ENCODE measurements around the gene MTCL1. TPM values are rescaled to one million over a fixed set of nuclear protein-coding genes. Genes with fewer than 3 reads are reported as not detected.
"Not testable (repeated sequence)": the region's sequence is repeated elsewhere in the genome, so short reads cannot be mapped to it uniquely, and the experiment has no call there.

MTCL1 gene
- total RNA-seq, 1 experiment from 2014 or later: 22.7 TPM

DNA sequence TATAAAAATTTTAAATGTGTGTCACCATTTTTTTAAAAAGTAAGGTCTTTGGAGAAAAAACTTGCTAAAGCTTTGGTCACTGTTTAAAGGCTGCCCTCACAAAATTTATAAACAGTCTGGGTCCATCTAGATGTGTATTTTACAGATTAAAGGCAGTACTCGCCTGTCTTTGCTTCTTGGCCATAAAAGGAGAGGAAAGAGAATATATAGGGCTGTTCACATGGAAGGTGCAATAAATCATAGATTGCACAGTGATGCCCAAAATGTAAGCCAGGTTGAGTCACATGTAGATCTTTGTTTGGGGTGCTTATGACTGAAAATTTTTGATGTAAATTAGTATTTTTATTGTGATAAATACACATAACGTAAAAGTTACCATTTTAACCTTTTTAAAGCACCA lies 55.6 kb downstream of the MTCL1 start:
- H3K4me2 ChIP-seq (ENCODE audit: low read length): no peak overlapping the region
- H3K9me2 ChIP-seq (ENCODE audit: insufficient read depth): no peaks in the 10 kb centered on the region
- ATAC-seq (no peak), DNase-seq (ENCODE audit: low read depth, low spot score) (no peak)
- peaks cover 3 to 18% of the 10 kb centered on the region in 2 experiments; a peak in 3 of 4 replicates for H3K36me3 ChIP-seq (ENCODE audit: control insufficient read depth in 1 of 2, insufficient read depth in 2 of 2, low read length in 2 of 2)
- ChIA-PET CTCF (no interaction called here), POLR2A (no interaction called here), RAD21 (ENCODE audit: low non-redundant PET in 1 of 2, low total read pairs in 2 of 2, uncharacterized antibody in 2 of 2, unreplicated experiment in 2 of 2) (no interaction called here)
- no peak overlapping the region for H2AFZ ChIP-seq (ENCODE audit: low read depth, low read length, poor library complexity, severe bottlenecking)
- intact Hi-C loops (cut with micrococcal nuclease): no loop called here
- no peaks in the 10 kb centered on the region for H3K27me3 ChIP-seq (ENCODE audit: insufficient read depth, low read length)
- no peak overlapping the region for H3K4me3 ChIP-seq (replicated peaks in 1 of 2; ENCODE audit: low read depth in 1 of 2, low read length in 2 of 2)
- no peak overlapping the region for H3K9ac ChIP-seq (ENCODE audit: low read length)
- no peaks in the 10 kb centered on the region for H3K9me3 ChIP-seq (ENCODE audit: control insufficient read depth in 1 of 2, insufficient read depth in 1 of 2, low read depth in 1 of 2, low read length in 2 of 2)
- no peak for TF ChIP-seq SIN3A (IDR thresholded peaks at IDR 0.05; ENCODE audit: low read depth)
- H3K79me2 ChIP-seq (ENCODE audit: insufficient read depth, low read length): no peaks in the 10 kb centered on the region
- BruUV-seq (replicated peaks): no TSS peak
- H3K27ac ChIP-seq (ENCODE audit: low read depth, low read length): no peak overlapping the region
- no peaks in the 10 kb centered on the region for H4K20me1 ChIP-seq (ENCODE audit: insufficient read depth)
- H3K4me1 ChIP-seq (ENCODE audit: control insufficient read depth in 1 of 2, insufficient read depth in 2 of 2, low read length in 2 of 2): peaks cover 11 to 12% of the 10 kb centered on the region in 2 experiments; a peak in 3 of 4 replicates

- H3K4me2 ChIP-seq (ENCODE audit: low read length); H3K4me3 ChIP-seq (replicated peaks in 1 of 2; ENCODE audit: low read depth in 1 of 2, low read length in 2 of 2); BruUV-seq (replicated peaks); CTCF ChIA-PET; H4K20me1 ChIP-seq (ENCODE audit: insufficient read depth); DNase-seq (ENCODE audit: low read depth, low spot score); H3K9me3 ChIP-seq (ENCODE audit: control insufficient read depth in 1 of 2, insufficient read depth in 1 of 2, low read depth in 1 of 2, low read length in 2 of 2); POLR2A ChIA-PET; H3K27me3 ChIP-seq (ENCODE audit: insufficient read depth, low read length); H2AFZ ChIP-seq (ENCODE audit: low read depth, low read length, poor library complexity, severe bottlenecking); ATAC-seq; H3K9me2 ChIP-seq (ENCODE audit: insufficient read depth); H3K27ac ChIP-seq (ENCODE audit: low read depth, low read length); H3K9ac ChIP-seq (ENCODE audit: low read length); RAD21 ChIA-PET (ENCODE audit: low non-redundant PET in 1 of 2, low total read pairs in 2 of 2, uncharacterized antibody in 2 of 2, unreplicated experiment in 2 of 2); H3K79me2 ChIP-seq (ENCODE audit: insufficient read depth, low read length); intact Hi-C loops (cut with micrococcal nuclease): not testable (repeated sequence)
- Histone ChIP-seq H3K36me3 (ENCODE audit: control insufficient read depth in 1 of 2, insufficient read depth in 2 of 2, low read length in 2 of 2) (peaks cover 3 to 18% of the 10 kb centered on the region in 2 experiments; a peak in 3 of 4 replicates), H3K4me1 (ENCODE audit: control insufficient read depth in 1 of 2, insufficient read depth in 2 of 2, low read length in 2 of 2) (peaks cover 11 to 13% of the 10 kb centered on the region in 2 experiments; a peak in 3 of 4 replicates)
These were observed 56.2 kb downstream of the MTCL1 start for GRCh38 chr18:8761535-8761934.

DNA sequence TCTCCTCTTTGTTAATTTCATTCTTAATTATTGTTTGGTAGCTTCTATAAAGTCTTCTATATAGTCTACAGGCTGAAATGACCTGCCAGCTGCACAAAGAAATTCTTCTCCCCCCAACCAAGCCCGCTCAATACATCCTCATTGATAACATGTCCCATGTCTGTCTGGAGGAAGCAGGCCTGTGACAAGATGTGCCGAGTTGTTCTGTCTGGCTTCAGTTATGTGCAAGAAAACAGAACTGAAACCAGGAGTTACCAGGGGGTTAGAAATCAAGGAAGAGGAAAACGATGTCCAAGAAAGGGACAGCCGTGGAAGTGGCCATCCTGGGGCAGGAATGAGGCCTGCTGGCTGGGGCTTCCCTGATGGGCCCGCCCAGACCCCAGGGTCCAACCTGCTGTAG lies 57.6 kb downstream of the MTCL1 start:
- peaks cover 3 to 18% of the 10 kb centered on the region in 2 experiments; a peak in 3 of 4 replicates for H3K36me3 ChIP-seq (ENCODE audit: control insufficient read depth in 1 of 2, insufficient read depth in 2 of 2, low read length in 2 of 2)
- H3K27ac ChIP-seq (ENCODE audit: low read depth, low read length): no peak overlapping the region
- POLR2A ChIA-PET: no interaction called here

More for the DNA sequence above, 57.6 kb downstream of the MTCL1 start:
- Histone ChIP-seq H3K4me1 (ENCODE audit: control insufficient read depth in 1 of 2, insufficient read depth in 2 of 2, low read length in 2 of 2) (peaks cover 11 to 13% of the 10 kb centered on the region in 2 experiments; a peak in 3 of 4 replicates), H2AFZ (ENCODE audit: low read depth, low read length, poor library complexity, severe bottlenecking) (no peak overlapping the region), H4K20me1 (ENCODE audit: insufficient read depth) (no peaks in the 10 kb centered on the region), H3K27me3 (ENCODE audit: insufficient read depth, low read length) (no peaks in the 10 kb centered on the region), H3K9ac (ENCODE audit: low read length) (no peak overlapping the region), H3K9me2 (ENCODE audit: insufficient read depth) (no peaks in the 10 kb centered on the region), H3K9me3 (ENCODE audit: control insufficient read depth in 1 of 2, insufficient read depth in 1 of 2, low read depth in 1 of 2, low read length in 2 of 2) (no peaks in the 10 kb centered on the region), H3K79me2 (ENCODE audit: insufficient read depth, low read length) (no peaks in the 10 kb centered on the region), H3K4me2 (ENCODE audit: low read length) (no peak overlapping the region), H3K4me3 (replicated peaks in 1 of 2; ENCODE audit: low read depth in 1 of 2, low read length in 2 of 2) (no peak overlapping the region)
- BruUV-seq (replicated peaks): no TSS peak
- intact Hi-C loops (cut with micrococcal nuclease): no loop called here
- ATAC-seq (no peak), DNase-seq (ENCODE audit: low read depth, low spot score) (no peak)
- CTCF ChIA-PET: no interaction called here
- RAD21 ChIA-PET (ENCODE audit: low non-redundant PET in 1 of 2, low total read pairs in 2 of 2, uncharacterized antibody in 2 of 2, unreplicated experiment in 2 of 2): no interaction called here
- no peak for TF ChIP-seq SRF (IDR thresholded peaks at IDR 0.05; ENCODE audit: low read depth)
- no peak for TF ChIP-seq CBX3 (IDR thresholded peaks at IDR 0.05; ENCODE audit: low read depth)
- no peak for TF ChIP-seq FOSL1 (IDR thresholded peaks at IDR 0.05; ENCODE audit: low read depth)
- no peak for TF ChIP-seq REST (IDR thresholded peaks at IDR 0.05; ENCODE audit: low read depth)

Measured in HCT116 (cell line).